Calu3 (cell line): ENCODE results near the gene FAM83B. TPM values are rescaled to one million over a fixed set of nuclear protein-coding genes. Genes with fewer than 3 reads are reported as not detected.

Experiments used
- BruUV-seq: library from RNA; stranded (reverse); fragments of 400-500 nt; replicated peaks from 2 replicates; lab custom pipeline; 2021; lab: Mats Ljungman, UMichigan
- CTCF ChIA-PET: fragments of 300-600 bp; sonication (Branson Sonifier 250); formaldehyde crosslinking; loops from one replicate; lab custom pipeline; 2022; ENCODE audit warnings: antibody characterized with exemption; lab: Charles Lee
- DNase-seq: peaks from one replicate; pipeline ENCODE4 v3.0.0; 2022
- H3K27ac Mint-ChIP-seq: one replicate; pipeline ENCODE4 v1.8.0; 2022; ENCODE audit warnings: mixed read lengths; ENCODE audit not compliant: unreplicated experiment
- H3K27me3 Mint-ChIP-seq: one replicate; pipeline ENCODE4 v1.8.0; 2022; ENCODE audit warnings: mixed read lengths; ENCODE audit not compliant: unreplicated experiment
- H3K36me3 Mint-ChIP-seq: one replicate; pipeline ENCODE4 v1.8.0; 2022; ENCODE audit warnings: mild to moderate bottlenecking, moderate library complexity, mixed read lengths; ENCODE audit not compliant: insufficient read depth, unreplicated experiment
- H3K4me1 Mint-ChIP-seq: one replicate; pipeline ENCODE4 v1.8.0; 2022; ENCODE audit warnings: mild to moderate bottlenecking, low read depth, mixed read lengths; ENCODE audit not compliant: unreplicated experiment
- H3K4me3 Mint-ChIP-seq: one replicate; pipeline ENCODE4 v1.8.0; 2022; ENCODE audit warnings: mild to moderate bottlenecking, low read depth, moderate library complexity, mixed read lengths; ENCODE audit not compliant: unreplicated experiment
- H3K9me3 Mint-ChIP-seq: one replicate; pipeline ENCODE4 v1.8.0; 2022; ENCODE audit warnings: low read depth, mixed read lengths; ENCODE audit not compliant: unreplicated experiment
- intact Hi-C: fragments of 100-400 bp; cut with micrococcal nuclease; formaldehyde crosslinking; loops from one replicate; pipeline ENCODE4 v1.10.0; 2022; ENCODE audit not compliant: unreplicated experiment
- total RNA-seq: library from RNA; stranded (reverse); gene quantifications from 2 replicates; pipeline ENCODE4 v1.2.3, GENCODE V29; 2022
- TF ChIP-seq, protein P1 (sequence below): fragments of 200-600 bp; IDR thresholded peaks from one replicate; pipeline ENCODE4 v1.8.0; 2022; ENCODE audit warnings: antibody characterized with exemption; ENCODE audit not compliant: unreplicated experiment

FAM83B gene
- total RNA-seq, 1 experiment from 2014 or later = 24.2 TPM

DNA sequence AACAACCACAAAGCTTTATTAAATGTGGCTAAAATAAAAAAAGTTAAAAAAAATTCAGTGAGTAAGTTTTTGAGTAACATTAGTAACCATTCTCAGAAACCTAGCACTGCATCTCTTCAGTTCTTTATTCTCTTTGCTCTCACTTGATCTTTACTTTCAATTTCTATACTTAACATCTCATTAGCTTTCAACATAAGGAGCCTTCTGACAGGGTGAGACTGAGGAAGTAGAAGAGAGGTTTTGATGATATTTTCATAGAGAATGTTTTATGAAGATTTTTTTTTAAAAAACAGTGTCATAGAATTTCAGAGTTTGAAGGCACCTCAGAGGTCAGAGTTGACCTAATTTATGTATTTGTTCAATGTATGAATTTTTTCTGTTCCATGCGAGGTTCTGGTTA, 60.8 kb downstream of the FAM83B start:
- CTCF ChIA-PET = interaction anchor here (0.6 kb wide), 1 partner anchor 223 kb away, joined by 5 read pairs; no protein-coding TSS in a partner anchor
- peaks cover 4% of the 10 kb centered on the region for H3K36me3 Mint-ChIP-seq
- TF ChIP-seq, protein P1, sequence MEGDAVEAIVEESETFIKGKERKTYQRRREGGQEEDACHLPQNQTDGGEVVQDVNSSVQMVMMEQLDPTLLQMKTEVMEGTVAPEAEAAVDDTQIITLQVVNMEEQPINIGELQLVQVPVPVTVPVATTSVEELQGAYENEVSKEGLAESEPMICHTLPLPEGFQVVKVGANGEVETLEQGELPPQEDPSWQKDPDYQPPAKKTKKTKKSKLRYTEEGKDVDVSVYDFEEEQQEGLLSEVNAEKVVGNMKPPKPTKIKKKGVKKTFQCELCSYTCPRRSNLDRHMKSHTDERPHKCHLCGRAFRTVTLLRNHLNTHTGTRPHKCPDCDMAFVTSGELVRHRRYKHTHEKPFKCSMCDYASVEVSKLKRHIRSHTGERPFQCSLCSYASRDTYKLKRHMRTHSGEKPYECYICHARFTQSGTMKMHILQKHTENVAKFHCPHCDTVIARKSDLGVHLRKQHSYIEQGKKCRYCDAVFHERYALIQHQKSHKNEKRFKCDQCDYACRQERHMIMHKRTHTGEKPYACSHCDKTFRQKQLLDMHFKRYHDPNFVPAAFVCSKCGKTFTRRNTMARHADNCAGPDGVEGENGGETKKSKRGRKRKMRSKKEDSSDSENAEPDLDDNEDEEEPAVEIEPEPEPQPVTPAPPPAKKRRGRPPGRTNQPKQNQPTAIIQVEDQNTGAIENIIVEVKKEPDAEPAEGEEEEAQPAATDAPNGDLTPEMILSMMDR = no peak
- peaks cover 34% of the 10 kb centered on the region for H3K4me1 Mint-ChIP-seq
- H3K4me3 Mint-ChIP-seq = no peak overlapping the region
- no TSS peak for BruUV-seq
- no peaks in the 10 kb centered on the region for H3K9me3 Mint-ChIP-seq
- no peak for DNase-seq
- H3K27me3 Mint-ChIP-seq = no peaks in the 10 kb centered on the region
- H3K27ac Mint-ChIP-seq = no peak overlapping the region
- intact Hi-C loops = no loop called here

DNA sequence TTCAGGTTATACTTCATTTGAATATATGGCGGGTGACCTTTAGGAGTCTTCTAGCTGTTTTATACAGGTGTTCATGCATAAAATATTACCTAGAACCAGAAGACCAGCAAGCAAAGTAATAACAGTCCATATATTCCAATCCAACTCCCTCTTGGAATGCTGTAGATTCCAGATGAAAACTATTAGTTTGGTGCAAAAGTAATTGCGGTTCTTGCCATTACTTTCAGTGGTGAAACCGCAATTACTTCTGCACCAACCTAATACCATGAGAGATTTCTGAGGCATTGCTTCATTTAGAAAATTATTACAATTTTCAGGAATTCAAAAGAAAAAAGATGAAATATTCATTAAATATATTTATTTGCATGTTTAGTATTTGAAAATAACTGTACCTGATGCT, 62.6 kb downstream of the FAM83B start:
- no peak for DNase-seq
- peaks cover 26% of the 10 kb centered on the region for H3K4me1 Mint-ChIP-seq
- no peak overlapping the region for H3K4me3 Mint-ChIP-seq
- CTCF ChIA-PET = no interaction called here
- peaks cover 4% of the 10 kb centered on the region for H3K36me3 Mint-ChIP-seq
- no TSS peak for BruUV-seq
- no peaks in the 10 kb centered on the region for H3K27me3 Mint-ChIP-seq
- no peaks in the 10 kb centered on the region for H3K9me3 Mint-ChIP-seq
- TF ChIP-seq, protein P1 = no peak
- intact Hi-C loops = no loop called here
- H3K27ac Mint-ChIP-seq = no peak overlapping the region

DNA sequence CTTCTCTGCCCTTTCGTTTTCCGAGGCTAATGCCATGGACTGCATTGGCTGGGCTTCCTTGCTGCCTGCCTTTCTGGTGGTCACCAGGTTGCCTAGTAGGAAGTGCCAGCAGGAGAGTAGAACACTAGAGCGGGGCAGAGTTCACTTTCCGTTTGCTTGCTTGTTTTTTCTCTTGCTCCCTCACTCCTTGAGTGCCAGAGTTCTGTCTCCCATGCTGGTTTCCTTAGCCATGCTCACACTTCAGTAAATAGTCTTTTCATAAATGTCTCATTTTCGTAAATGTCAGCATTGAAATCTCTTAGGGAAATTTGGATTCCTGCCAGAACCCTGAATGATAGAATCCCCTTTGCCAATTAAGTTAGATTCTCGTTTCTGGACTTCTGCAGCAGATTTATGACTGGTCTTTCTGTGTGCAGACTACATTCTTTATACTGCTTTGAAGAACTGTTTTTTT, 63.9 kb downstream of the FAM83B start:
- Mint-ChIP-seq H3K4me3 (peak overlapping the region; percentile 67), H3K36me3 (peaks cover 10% of the 10 kb centered on the region), H3K27ac (peak overlapping the region; percentile 67), H3K27me3 (no peaks in the 10 kb centered on the region), H3K4me1 (peaks cover 18% of the 10 kb centered on the region), H3K9me3 (no peaks in the 10 kb centered on the region)
- peak; percentile 32 for DNase-seq
- TF ChIP-seq, protein P1 = no peak
- CTCF ChIA-PET = no interaction called here
- no TSS peak for BruUV-seq
- intact Hi-C loops = no loop called here

DNA sequence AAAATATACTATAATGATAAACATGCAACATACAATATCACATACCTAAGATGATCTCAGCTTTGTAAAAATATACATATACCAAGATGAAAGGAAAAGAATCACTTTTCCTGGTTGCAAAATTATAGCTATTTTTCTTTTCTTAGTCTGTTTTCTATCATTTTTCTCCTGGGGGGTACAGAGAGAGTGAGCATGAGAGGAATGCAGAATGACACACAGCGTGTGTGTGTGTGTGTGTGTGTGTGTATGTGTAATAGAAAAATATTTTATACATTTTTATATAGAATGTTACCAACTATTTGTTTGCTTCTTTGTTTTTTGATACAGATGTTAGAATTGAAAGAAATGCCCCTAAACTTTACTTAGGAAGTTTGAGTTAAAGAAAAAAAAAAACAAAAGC, 64.3 kb downstream of the FAM83B start:
- Mint-ChIP-seq H3K36me3 (peaks cover 10% of the 10 kb centered on the region), H3K4me3 (peak overlapping the region; percentile 67), H3K4me1 (peaks cover 18% of the 10 kb centered on the region), H3K9me3 (no peaks in the 10 kb centered on the region), H3K27ac (peak overlapping the region; percentile 67), H3K27me3 (no peaks in the 10 kb centered on the region)
- no peak for DNase-seq
- BruUV-seq = no TSS peak
- intact Hi-C loops = no loop called here
- TF ChIP-seq, protein P1 = no peak
- CTCF ChIA-PET = no interaction called here
